ENCODE results near the gene ZNF398. TPM values are rescaled to one million over a fixed set of nuclear protein-coding genes. Genes with fewer than 3 reads are reported as not detected.

ZNF398 gene
- polyA plus RNA-seq, 1 donor from 2014 or later = 8.6 TPM

GRCh38 chr7:149229526-149229925 lies 82.3 kb downstream of the ZNF398 start:
- H3K36me3 ChIP-seq (ENCODE audit: insufficient read depth, low read length) = no peaks in the 10 kb centered on the region
- H3F3A ChIP-seq (ENCODE audit: insufficient read depth, low read length, poor library complexity, severe bottlenecking) = no peaks in the 10 kb centered on the region
- TF ChIP-seq REST (IDR thresholded peaks at IDR 0.05; ENCODE audit: borderline replicate concordance) = no peak
- no peak for TF ChIP-seq CTCF (IDR thresholded peaks at IDR 0.05; ENCODE audit: poor library complexity, severe bottlenecking)
- no peak for TF ChIP-seq EP300 (conservative IDR thresholded peaks at IDR 0.05; ENCODE audit: poor library complexity, severe bottlenecking)
- H3K9ac ChIP-seq (ENCODE audit: low read length) = no peak overlapping the region
- H2AFZ ChIP-seq (ENCODE audit: low read depth, low read length) = no peak overlapping the region
- H3K4me2 ChIP-seq (ENCODE audit: low read length) = no peak overlapping the region
- no peaks in the 10 kb centered on the region for H3K9me3 ChIP-seq (ENCODE audit: low read length)
- H3K4me3 ChIP-seq (ENCODE audit: low read length) = no peak overlapping the region
- H3K9me2 ChIP-seq (ENCODE audit: insufficient read depth, low read length) = no peaks in the 10 kb centered on the region
- H3K27ac ChIP-seq (ENCODE audit: low read length) = no peak overlapping the region
- no peaks in the 10 kb centered on the region for H4K20me1 ChIP-seq (ENCODE audit: insufficient read depth)
- H3K27me3 ChIP-seq (ENCODE audit: insufficient read depth, low read depth, low read length) = no peaks in the 10 kb centered on the region
- H3K79me2 ChIP-seq (replicated peaks; ENCODE audit: insufficient read depth, low read length) = no peaks in the 10 kb centered on the region

GRCh38 chr7:149232362-149232761 lies 85.1 kb downstream of the ZNF398 start:
- H3K9me2 ChIP-seq (ENCODE audit: insufficient read depth, low read length) = no peaks in the 10 kb centered on the region
- no peak overlapping the region for H3K27ac ChIP-seq (ENCODE audit: low read length)
- H3K4me3 ChIP-seq (ENCODE audit: low read length) = no peak overlapping the region
- no peaks in the 10 kb centered on the region for H3K27me3 ChIP-seq (ENCODE audit: insufficient read depth, low read depth, low read length)
- no peak overlapping the region for H3K9ac ChIP-seq (ENCODE audit: low read length)
- no peaks in the 10 kb centered on the region for H4K20me1 ChIP-seq (ENCODE audit: insufficient read depth)
- H3F3A ChIP-seq (ENCODE audit: insufficient read depth, low read length, poor library complexity, severe bottlenecking) = no peaks in the 10 kb centered on the region
- no peaks in the 10 kb centered on the region for H3K36me3 ChIP-seq (ENCODE audit: insufficient read depth, low read length)
- no peaks in the 10 kb centered on the region for H3K79me2 ChIP-seq (replicated peaks; ENCODE audit: insufficient read depth, low read length)
- H3K4me2 ChIP-seq (ENCODE audit: low read length) = no peak overlapping the region
- H2AFZ ChIP-seq (ENCODE audit: low read depth, low read length) = no peak overlapping the region
- TF ChIP-seq CTCF (IDR thresholded peaks at IDR 0.05; ENCODE audit: poor library complexity, severe bottlenecking) (no peak), RAD21 (conservative IDR thresholded peaks at IDR 0.05) (no peak), REST (IDR thresholded peaks at IDR 0.05; ENCODE audit: borderline replicate concordance) (no peak), POLR2AphosphoS5 (IDR thresholded peaks at IDR 0.05) (no peak), EP300 (conservative IDR thresholded peaks at IDR 0.05; ENCODE audit: poor library complexity, severe bottlenecking) (no peak), TAF1 (IDR thresholded peaks at IDR 0.05; ENCODE audit: low read depth) (no peak), EZH2 (IDR thresholded peaks at IDR 0.05; ENCODE audit: borderline replicate concordance, insufficient read depth, low read length, poor library complexity, severe bottlenecking) (no peak), SMC3 (conservative IDR thresholded peaks at IDR 0.05; ENCODE audit: poor library complexity) (no peak), MXI1 (conservative IDR thresholded peaks at IDR 0.05; ENCODE audit: poor library complexity, severe bottlenecking) (no peak)
- no peaks in the 10 kb centered on the region for H3K9me3 ChIP-seq (ENCODE audit: low read length)
